GM19099 (cell line): ENCODE results near the gene HIRA.

Source experiments
- POLR2A ChIP-seq: IDR thresholded peaks from 3 replicates; pipeline ENCODE4 v1.6.1; 2011; ENCODE audit warnings: low read depth; ENCODE audit not compliant: insufficient read length; ENCODE audit errors: extremely low read depth

Gene HIRA

GRCh38 chr22:19329454-19329853, 102.1 kb downstream of the HIRA start:
- TF ChIP-seq POLR2A = no peak

- TF ChIP-seq POLR2A = no peak
These were observed 106.1 kb downstream of the HIRA start for GRCh38 chr22:19325296-19325948.

GRCh38 chr22:19321757-19322156, 109.8 kb downstream of the HIRA start:
- TF ChIP-seq POLR2A = no peak

- no peak for TF ChIP-seq POLR2A
These were observed 112.3 kb downstream of the HIRA start for GRCh38 chr22:19319281-19319680.

GRCh38 chr22:19317865-19318264, 113.7 kb downstream of the HIRA start:
- no peak for TF ChIP-seq POLR2A

- TF ChIP-seq POLR2A = no peak
These were observed 123.7 kb downstream of the HIRA start for GRCh38 chr22:19307872-19308271.

GRCh38 chr22:19304547-19304946, 127.0 kb downstream of the HIRA start:
- TF ChIP-seq POLR2A = no peak

GRCh38 chr22:19303785-19304184, 127.7 kb downstream of the HIRA start:
- TF ChIP-seq POLR2A = no peak

GRCh38 chr22:19295733-19296132, 135.8 kb downstream of the HIRA start:
- no peak for TF ChIP-seq POLR2A

GRCh38 chr22:19292458-19293230, 138.9 kb downstream of the HIRA start:
- TF ChIP-seq POLR2A = no peak

- TF ChIP-seq POLR2A = peak; percentile 37
These were observed 139.7 kb downstream of the HIRA start, which contains the start of gene CLTCL1 for GRCh38 chr22:19291580-19292457. CLTCL1 (minus strand) TSS chr22:19291719; CDS start chr22:19291641, 78 bp downstream.

GRCh38 chr22:19291218-19291579, 140.3 kb downstream of the HIRA start:
- no peak for TF ChIP-seq POLR2A

- TF ChIP-seq POLR2A = no peak
These were observed 140.9 kb downstream of the HIRA start for GRCh38 chr22:19290400-19291217.

- TF ChIP-seq POLR2A = no peak
These were observed 141.9 kb downstream of the HIRA start for GRCh38 chr22:19289475-19290161.
